ENCODE data around the gene ARL6IP6. TPM values are rescaled to one million over a fixed set of nuclear protein-coding genes. Genes with fewer than 3 reads are reported as not detected.
"Not testable (repeated sequence)": the region's sequence is repeated elsewhere in the genome, so short reads cannot be mapped to it uniquely, and the experiment has no call there.

ARL6IP6 gene
- total RNA-seq, 1 experiment from 2014 or later = 27.2 TPM

DNA sequence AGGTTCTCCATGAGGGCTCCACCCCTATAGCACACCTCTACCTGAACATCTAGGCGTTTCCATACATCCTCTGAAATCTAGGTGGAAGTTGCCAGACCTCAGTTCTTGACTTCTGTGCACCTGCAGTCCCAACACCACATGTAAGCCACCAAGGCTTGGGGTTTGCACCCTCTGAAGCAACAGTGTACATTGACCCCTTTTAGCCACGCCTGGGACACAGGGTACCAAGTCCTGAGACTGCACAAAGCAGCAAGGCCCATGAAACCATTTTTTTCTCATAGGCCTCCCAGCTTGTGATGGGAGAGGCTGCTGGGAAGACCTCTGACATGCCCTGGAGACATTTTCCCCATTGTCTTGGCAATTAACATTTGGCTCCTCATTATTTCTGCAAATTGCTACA lies 20.0 kb downstream of the ARL6IP6 start:
- Histone ChIP-seq H3K79me2 (ENCODE audit: low read depth) (no peaks in the 10 kb centered on the region), H3K4me3 (no peak overlapping the region), H3K27ac (no peak overlapping the region), H2AFZ (no peak overlapping the region), H3K36me3 (ENCODE audit: low read depth) (no peaks in the 10 kb centered on the region), H3K9me3 (ENCODE audit: insufficient read depth, low read depth) (no peaks in the 10 kb centered on the region), H3K9me2 (ENCODE audit: insufficient read depth) (no peaks in the 10 kb centered on the region), H3K27me3 (ENCODE audit: insufficient read depth, low read depth) (no peaks in the 10 kb centered on the region), H3K4me2 (no peak overlapping the region), H3F3A (ENCODE audit: insufficient read depth, low read depth) (peaks cover 10% of the 10 kb centered on the region; the same call in 1 of the 2 replicates), H3K4me1 (replicated peaks; ENCODE audit: insufficient read depth) (no peaks in the 10 kb centered on the region), H4K20me1 (ENCODE audit: insufficient read depth) (peaks cover 3% of the 10 kb centered on the region)
- ChIA-PET CTCF (no interaction called here), POLR2A (ENCODE audit: unreplicated experiment) (no interaction called here)
- BruUV-seq (replicated peaks) = no TSS peak
- intact Hi-C loops (cut with micrococcal nuclease; ENCODE audit: unreplicated experiment) = no loop called here
- TF ChIP-seq, protein P1, sequence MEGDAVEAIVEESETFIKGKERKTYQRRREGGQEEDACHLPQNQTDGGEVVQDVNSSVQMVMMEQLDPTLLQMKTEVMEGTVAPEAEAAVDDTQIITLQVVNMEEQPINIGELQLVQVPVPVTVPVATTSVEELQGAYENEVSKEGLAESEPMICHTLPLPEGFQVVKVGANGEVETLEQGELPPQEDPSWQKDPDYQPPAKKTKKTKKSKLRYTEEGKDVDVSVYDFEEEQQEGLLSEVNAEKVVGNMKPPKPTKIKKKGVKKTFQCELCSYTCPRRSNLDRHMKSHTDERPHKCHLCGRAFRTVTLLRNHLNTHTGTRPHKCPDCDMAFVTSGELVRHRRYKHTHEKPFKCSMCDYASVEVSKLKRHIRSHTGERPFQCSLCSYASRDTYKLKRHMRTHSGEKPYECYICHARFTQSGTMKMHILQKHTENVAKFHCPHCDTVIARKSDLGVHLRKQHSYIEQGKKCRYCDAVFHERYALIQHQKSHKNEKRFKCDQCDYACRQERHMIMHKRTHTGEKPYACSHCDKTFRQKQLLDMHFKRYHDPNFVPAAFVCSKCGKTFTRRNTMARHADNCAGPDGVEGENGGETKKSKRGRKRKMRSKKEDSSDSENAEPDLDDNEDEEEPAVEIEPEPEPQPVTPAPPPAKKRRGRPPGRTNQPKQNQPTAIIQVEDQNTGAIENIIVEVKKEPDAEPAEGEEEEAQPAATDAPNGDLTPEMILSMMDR (conservative IDR thresholded peaks at IDR 0.05) = no peak
- no peak for TF ChIP-seq EZH2 (IDR thresholded peaks at IDR 0.05; ENCODE audit: low read depth)
- no peak for DNase-seq

- DNase-seq; CTCF ChIA-PET; H4K20me1 ChIP-seq (ENCODE audit: insufficient read depth); H3K4me1 ChIP-seq (replicated peaks; ENCODE audit: insufficient read depth); H3K27me3 ChIP-seq (ENCODE audit: insufficient read depth, low read depth); H2AFZ ChIP-seq; BruUV-seq (replicated peaks); H3K9me2 ChIP-seq (ENCODE audit: insufficient read depth); POLR2A ChIA-PET (ENCODE audit: unreplicated experiment); H3K9me3 ChIP-seq (ENCODE audit: insufficient read depth, low read depth); H3K36me3 ChIP-seq (ENCODE audit: low read depth); H3K4me3 ChIP-seq; H3K79me2 ChIP-seq (ENCODE audit: low read depth); H3K4me2 ChIP-seq; H3K27ac ChIP-seq: not testable (repeated sequence)
- peaks cover 10% of the 10 kb centered on the region; the same call in 1 of the 2 replicates for H3F3A ChIP-seq (ENCODE audit: insufficient read depth, low read depth)
- intact Hi-C loops (cut with micrococcal nuclease; ENCODE audit: unreplicated experiment) = loop anchor here (10.0 kb wide), 1 partner anchor 1635 kb away; no protein-coding TSS in a partner anchor
Measured at GRCh38 chr2:152739705-152740104, 21.3 kb downstream of the ARL6IP6 start.

DNA sequence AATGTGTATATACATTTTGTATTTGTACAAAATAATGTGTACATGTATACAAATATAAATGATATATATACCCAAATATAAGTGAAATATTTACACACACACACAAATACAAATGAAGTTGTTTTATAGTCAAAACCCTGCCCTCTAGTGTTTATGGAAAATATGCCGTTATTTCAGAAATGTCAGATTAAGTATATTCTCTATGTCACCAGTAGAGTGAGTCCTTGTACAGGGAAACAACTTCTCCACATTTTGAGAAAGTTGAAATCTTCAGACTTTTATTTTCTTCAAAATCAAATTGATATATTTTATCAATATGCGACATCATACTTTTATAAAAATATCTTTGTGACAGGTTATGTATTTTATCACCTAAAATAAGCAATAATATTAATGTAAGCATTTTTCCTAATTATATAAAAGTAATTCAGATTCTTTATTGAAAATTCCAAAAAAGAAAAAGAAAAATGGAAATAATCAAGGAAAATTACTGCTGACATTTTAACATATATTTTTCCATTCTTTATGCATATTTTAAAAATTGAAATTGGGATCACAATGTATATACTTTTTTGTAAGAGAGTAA lies 22.4 kb downstream of the ARL6IP6 start:
- Histone ChIP-seq H3K36me3 (ENCODE audit: low read depth) (0 out of 2 replicates have a peak, but pooled peaks cover 5% of the 10 kb centered on the region), H3K4me3 (no peak overlapping the region), H4K20me1 (ENCODE audit: insufficient read depth) (peaks cover 7% of the 10 kb centered on the region), H3K9me2 (ENCODE audit: insufficient read depth) (no peaks in the 10 kb centered on the region), H2AFZ (no peak overlapping the region), H3K27me3 (ENCODE audit: insufficient read depth, low read depth) (no peaks in the 10 kb centered on the region), H3K79me2 (ENCODE audit: low read depth) (no peaks in the 10 kb centered on the region), H3K4me1 (replicated peaks; ENCODE audit: insufficient read depth) (no peaks in the 10 kb centered on the region), H3K9me3 (ENCODE audit: insufficient read depth, low read depth) (no peaks in the 10 kb centered on the region), H3K27ac (no peak overlapping the region), H3F3A (ENCODE audit: insufficient read depth, low read depth) (peaks cover 10% of the 10 kb centered on the region; the same call in 1 of the 2 replicates), H3K4me2 (no peak overlapping the region)
- POLR2A ChIA-PET (ENCODE audit: unreplicated experiment) = no interaction called here
- peak in 1 of 2 experiments; percentile 62 for DNase-seq
- no peak for TF ChIP-seq EZH2 (IDR thresholded peaks at IDR 0.05; ENCODE audit: low read depth)
- TF ChIP-seq, protein P1 (conservative IDR thresholded peaks at IDR 0.05) = peak; percentile 90
- BruUV-seq (replicated peaks) = no TSS peak
- intact Hi-C loops (cut with micrococcal nuclease; ENCODE audit: unreplicated experiment) = loop anchor here (10.0 kb wide), 1 partner anchor 1634 kb away; no protein-coding TSS in a partner anchor
- CTCF ChIA-PET = no interaction called here
